GM20431 (cell line): ENCODE measurements around the gene ITGBL1.

Experiments used
- in situ Hi-C: fragments of 300-500 bp; cut with MseI, MboI; formaldehyde crosslinking; loops from one replicate; pipeline ENCODE4 v1.15.0; 2020; ENCODE audit warnings: low sequenced_read_pairs; ENCODE audit not compliant: unreplicated experiment

The ITGBL1 gene

GRCh38 chr13:101726681-101727080 lies 274.2 kb downstream of the ITGBL1 start:
- in situ Hi-C loops = no loop called here

- in situ Hi-C loops = no loop called here
Observed at GRCh38 chr13:101727118-101727517, 274.6 kb downstream of the ITGBL1 start.

- in situ Hi-C loops = no loop called here
Observed at GRCh38 chr13:101728021-101728420, 275.5 kb downstream of the ITGBL1 start.

- in situ Hi-C loops = no loop called here
Observed at GRCh38 chr13:101728615-101729014, 276.1 kb downstream of the ITGBL1 start.

GRCh38 chr13:101730420-101731000 lies 278.0 kb downstream of the ITGBL1 start:
- in situ Hi-C loops = no loop called here

GRCh38 chr13:101736566-101736965 lies 284.1 kb downstream of the ITGBL1 start:
- in situ Hi-C loops = no loop called here

GRCh38 chr13:101738336-101738735 lies 285.9 kb downstream of the ITGBL1 start:
- in situ Hi-C loops = no loop called here

GRCh38 chr13:101739382-101740178 lies 287.1 kb downstream of the ITGBL1 start:
- in situ Hi-C loops = no loop called here

GRCh38 chr13:101746513-101746912 lies 294.0 kb downstream of the ITGBL1 start:
- in situ Hi-C loops = no loop called here

- in situ Hi-C loops = no loop called here
Observed at GRCh38 chr13:101747039-101747438, 294.6 kb downstream of the ITGBL1 start.

GRCh38 chr13:101749584-101749983 lies 297.1 kb downstream of the ITGBL1 start:
- in situ Hi-C loops = no loop called here

GRCh38 chr13:101751488-101751887 lies 299.0 kb downstream of the ITGBL1 start:
- in situ Hi-C loops = loop anchor here (25.0 kb wide), 1 partner anchor 239 kb away; no protein-coding TSS in a partner anchor

- in situ Hi-C loops = loop anchor here (25.0 kb wide), 1 partner anchor 240 kb away; no protein-coding TSS in a partner anchor
Observed at GRCh38 chr13:101752432-101752831, 300.0 kb downstream of the ITGBL1 start.

- in situ Hi-C loops = loop anchor here (25.0 kb wide), 1 partner anchor 243 kb away; no protein-coding TSS in a partner anchor
Observed at GRCh38 chr13:101755228-101755887, 302.9 kb downstream of the ITGBL1 start.

GRCh38 chr13:101757446-101758039 lies 305.1 kb downstream of the ITGBL1 start:
- in situ Hi-C loops = loop anchor here (25.0 kb wide), 1 partner anchor 245 kb away; no protein-coding TSS in a partner anchor

- in situ Hi-C loops = loop anchor here (25.0 kb wide), 1 partner anchor 251 kb away; no protein-coding TSS in a partner anchor
Observed at GRCh38 chr13:101763191-101763590, 310.7 kb downstream of the ITGBL1 start.
